GM21717 (cell line): ENCODE results near the gene VASH1.
"Not testable (repeated sequence)": the region's sequence is repeated elsewhere in the genome, so short reads cannot be mapped to it uniquely, and the experiment has no call there.

Experiments used
- ATAC-seq: cut with Tn5 transposase; IDR thresholded peaks from one replicate; pipeline ENCODE4 v1.9.1; 2021; ENCODE audit warnings: mild to moderate bottlenecking, moderate library complexity; ENCODE audit not compliant: unreplicated experiment

The VASH1 gene

GRCh38 chr14:76761136-76761959, at the start of gene VASH1:
TSS of gene VASH1 (plus strand) at chr14:76761468. CDS start at chr14:76762822, 1,354 bp downstream.
- ATAC-seq: peak; percentile 73

GRCh38 chr14:76713121-76713520, 48.1 kb upstream of the VASH1 start:
- ATAC-seq: no peak

- no peak for ATAC-seq
These were observed 46.8 kb upstream of the VASH1 start for GRCh38 chr14:76714470-76714869.

GRCh38 chr14:76715101-76715500, 46.2 kb upstream of the VASH1 start:
- ATAC-seq: no peak

- no peak for ATAC-seq
These were observed 45.7 kb upstream of the VASH1 start for GRCh38 chr14:76715511-76716081.

GRCh38 chr14:76716285-76716684, 45.0 kb upstream of the VASH1 start:
- no peak for ATAC-seq

GRCh38 chr14:76717508-76718290, 43.6 kb upstream of the VASH1 start:
- no peak for ATAC-seq

- ATAC-seq: no peak
These were observed 42.8 kb upstream of the VASH1 start for GRCh38 chr14:76718306-76719040.

GRCh38 chr14:76719666-76720065, 41.6 kb upstream of the VASH1 start:
- no peak for ATAC-seq

GRCh38 chr14:76720382-76720813, 40.9 kb upstream of the VASH1 start:
- ATAC-seq: no peak

- not testable (repeated sequence) for ATAC-seq
These were observed 39.8 kb upstream of the VASH1 start for GRCh38 chr14:76721506-76721905.

- no peak for ATAC-seq
These were observed 36.4 kb upstream of the VASH1 start for GRCh38 chr14:76724651-76725550.

GRCh38 chr14:76726551-76726970, 34.7 kb upstream of the VASH1 start:
- no peak for ATAC-seq

GRCh38 chr14:76727384-76727783, 33.9 kb upstream of the VASH1 start:
- ATAC-seq: no peak

- no peak for ATAC-seq
These were observed 33.4 kb upstream of the VASH1 start for GRCh38 chr14:76727901-76728300.

- ATAC-seq: no peak
These were observed 32.0 kb upstream of the VASH1 start for GRCh38 chr14:76729258-76729657.

GRCh38 chr14:76729953-76730505, 31.2 kb upstream of the VASH1 start:
- no peak for ATAC-seq

- ATAC-seq: not testable (repeated sequence)
These were observed 26.8 kb upstream of the VASH1 start for GRCh38 chr14:76734501-76734900.

GRCh38 chr14:76736514-76736913, 24.8 kb upstream of the VASH1 start:
- no peak for ATAC-seq

- ATAC-seq: no peak
These were observed 20.2 kb upstream of the VASH1 start for GRCh38 chr14:76741074-76741473.
